CD4-positive, alpha-beta T cell (primary cell): ENCODE data around the gene E2F4. TPM values are rescaled to one million over a fixed set of nuclear protein-coding genes. Genes with fewer than 3 reads are reported as not detected.

ENCODE experiments used
- ATAC-seq: fragments of 200-7000 bp; cut with Tn5 transposase; one replicate; pipeline ENCODE4 v1.10.0; 2022; ENCODE audit warnings: mild to moderate bottlenecking; ENCODE audit not compliant: poor library complexity
- CTCF ChIA-PET: fragments of 350-600 bp; sonication (Branson Sonifier 250); formaldehyde crosslinking; loops from one replicate; lab custom pipeline; 2021; ENCODE audit warnings: antibody characterized with exemption, inconsistent platforms; lab: Charles Lee
- POLR2A ChIA-PET: fragments of 350-600 bp; sonication (Branson Sonifier 250); formaldehyde crosslinking; loops from one replicate; lab custom pipeline; 2021; ENCODE audit warnings: antibody characterized with exemption, inconsistent platforms; lab: Charles Lee
- DNase-seq, 14 experiments: peaks; one replicate each; pipeline ENCODE4 v3.0.0-alpha.2; 2013 to 2020; ENCODE audit warnings: mixed read lengths in 2 of 14
- H3K27ac ChIP-seq, 2 donors: one replicate each; pipeline versions ENCODE4 v1.5.1 to v1.7.0; 2013; ENCODE audit warnings: low read length in 2 of 2, low read depth in 1 of 2, mild to moderate bottlenecking in 1 of 2
- H3K27me3 ChIP-seq, 2 experiments: 1 replicate in 1 of 2; 2 replicates in 1 of 2; pipeline versions ENCODE4 v1.6.1 to v1.7.0; 2013; ENCODE audit warnings: low read length in 2 of 2, control low read depth in 1 of 2, mild to moderate bottlenecking in 1 of 2, moderate library complexity in 1 of 2; ENCODE audit not compliant: insufficient read depth in 2 of 2, control insufficient read depth in 1 of 2
- H3K36me3 ChIP-seq: one replicate; pipeline ENCODE4 v1.6.1; 2013; ENCODE audit warnings: low read length, control low read depth; ENCODE audit not compliant: insufficient read depth
- H3K4me1 ChIP-seq: one replicate; pipeline ENCODE4 v1.6.1; 2013; ENCODE audit warnings: low read length, control low read depth; ENCODE audit not compliant: insufficient read depth
- H3K4me3 ChIP-seq: one replicate; pipeline ENCODE4 v1.5.1; 2013; ENCODE audit warnings: mild to moderate bottlenecking, low read length, moderate library complexity
- H3K9me3 ChIP-seq, 2 experiments: 1 replicate in 1 of 2; 2 replicates in 1 of 2; pipeline versions ENCODE4 v1.6.1 to v1.7.0; 2013; ENCODE audit warnings: low read length in 2 of 2, mild to moderate bottlenecking in 2 of 2, control low read depth in 1 of 2, moderate library complexity in 1 of 2; ENCODE audit not compliant: control insufficient read depth in 1 of 2, insufficient read depth in 1 of 2
- H3K27ac Mint-ChIP-seq: one replicate; pipeline ENCODE4 v1.8.0; 2020; ENCODE audit warnings: mixed read lengths
- H3K27me3 Mint-ChIP-seq: one replicate; pipeline ENCODE4 v1.8.0; 2021; ENCODE audit warnings: mixed read lengths
- H3K36me3 Mint-ChIP-seq: one replicate; pipeline ENCODE4 v1.8.0; 2021; ENCODE audit warnings: low read depth, mixed read lengths
- H3K4me1 Mint-ChIP-seq: one replicate; pipeline ENCODE4 v1.8.0; 2021; ENCODE audit warnings: low read depth, mixed read lengths
- H3K4me3 Mint-ChIP-seq: one replicate; pipeline ENCODE4 v1.8.0; 2020; ENCODE audit warnings: mild to moderate bottlenecking, mixed read lengths
- H3K9me3 Mint-ChIP-seq: one replicate; pipeline ENCODE4 v1.8.0; 2020; ENCODE audit warnings: mixed read lengths
- CTCF ChIP-seq: fragments of 200-600 bp; IDR thresholded peaks from one replicate; pipeline ENCODE4 v1.8.0; 2022; ENCODE audit warnings: antibody characterized with exemption, mild to moderate bottlenecking
- intact Hi-C, 2 experiments: fragments of 100-400 bp; cut with DNase I in 1 of 2; cut with micrococcal nuclease in 1 of 2; formaldehyde crosslinking; loops; one replicate each; pipeline versions ENCODE4 v1.15.1 to v1.9.0; 2023 to 2025; cut with DNase I, micrococcal nuclease
- total RNA-seq, 174 experiments: library from RNA in 2 of 174; stranded (reverse) in 2 of 174; gene quantifications; one replicate each; pipeline ENCODE4 v1.2.3 and lab custom pipeline; 2021 to 2026

E2F4 gene
- total RNA-seq, 2 experiments from 2014 or later = 50.9 to 56.1 TPM

- H3K9me3 Mint-ChIP-seq = no peaks in the 10 kb centered on the region
- H3K27ac ChIP-seq = peak overlapping the region; percentile 69 to 86
- ATAC-seq (peak; percentile 40), DNase-seq (peak in 2 of 14 experiments; percentile 40 to 44)
- ChIA-PET CTCF (interaction anchor here (0.6 to 1.5 kb wide), 5 partner anchors 8 to 175 kb away, joined by 3 to 4 read pairs (median 3); no protein-coding TSS in a partner anchor), POLR2A (interaction anchor here (1.1 to 1.6 kb wide), 3 partner anchors 9 to 43 kb away, joined by 3 to 9 read pairs (median 6); partner anchors contain the start of genes MATCAP1 and TMEM208)
- peaks cover 50% of the 10 kb centered on the region for H3K36me3 ChIP-seq
- peak overlapping the region; percentile 95 for H3K4me3 ChIP-seq
- no peaks in the 10 kb centered on the region for H3K27me3 ChIP-seq
- no peaks in the 10 kb centered on the region for H3K27me3 Mint-ChIP-seq
- peak overlapping the region; percentile 87 for H3K27ac Mint-ChIP-seq
- no peak for TF ChIP-seq CTCF
- intact Hi-C loops = loop anchor here (1.0 to 5.0 kb wide), 3 partner anchors 34 to 261 kb away; partner anchors contain the start of genes TMEM208 (in 2 of the 2) and CIAO2B (in 1 of the 2)
- peaks cover 51% of the 10 kb centered on the region for H3K4me1 ChIP-seq
- H3K36me3 Mint-ChIP-seq = peaks cover 54% of the 10 kb centered on the region
- H3K4me1 Mint-ChIP-seq = peaks cover 43% of the 10 kb centered on the region
- H3K9me3 ChIP-seq = no peaks in the 10 kb centered on the region
- H3K4me3 Mint-ChIP-seq = peak overlapping the region; percentile 92
Observed at GRCh38 chr16:67192781-67193361, 916 bp downstream of the E2F4 start.

GRCh38 chr16:67193536-67193935 lies 1.6 kb downstream of the E2F4 start:
- ChIA-PET POLR2A (interaction anchor here (1.4 kb wide), 1 partner anchor 10 kb away, joined by 6 read pairs; the partner anchor contains the start of gene MATCAP1), CTCF (interaction anchor here (1.2 to 1.5 kb wide), 2 partner anchors 8 to 176 kb away, joined by 3 to 4 read pairs; no protein-coding TSS in a partner anchor)
- no peaks in the 10 kb centered on the region for H3K9me3 ChIP-seq
- Mint-ChIP-seq H3K36me3 (peaks cover 60% of the 10 kb centered on the region), H3K4me1 (peaks cover 49% of the 10 kb centered on the region), H3K4me3 (peak overlapping the region; percentile 92), H3K27me3 (no peaks in the 10 kb centered on the region), H3K27ac (peak overlapping the region; percentile 87), H3K9me3 (no peaks in the 10 kb centered on the region)
- H3K4me1 ChIP-seq = peaks cover 51% of the 10 kb centered on the region
- TF ChIP-seq CTCF = no peak
- intact Hi-C loops = loop anchor here (2.0 to 5.0 kb wide), 2 partner anchors 33 to 261 kb away; partner anchors contain the start of genes CIAO2B (in 1 of the 2) and TMEM208 (in 1 of the 2)
- no peak for DNase-seq
- peak overlapping the region; percentile 95 for H3K4me3 ChIP-seq
- H3K36me3 ChIP-seq = peaks cover 56% of the 10 kb centered on the region
- H3K27ac ChIP-seq = peak overlapping the region in 1 of 2 donors; percentile 3
- no peaks in the 10 kb centered on the region for H3K27me3 ChIP-seq
- ATAC-seq = no peak

GRCh38 chr16:67194260-67194659 lies 2.3 kb downstream of the E2F4 start:
- H3K27ac ChIP-seq = no peak overlapping the region

More at GRCh38 chr16:67194260-67194659, 2.3 kb downstream of the E2F4 start:
- peaks cover 57% of the 10 kb centered on the region for H3K36me3 ChIP-seq
- intact Hi-C loops = loop anchor here in 1 of 2 experiments (5.0 kb wide), 1 partner anchor 262 kb away; the partner anchor contains the start of gene CIAO2B
- Mint-ChIP-seq H3K36me3 (peaks cover 62% of the 10 kb centered on the region), H3K4me1 (peaks cover 50% of the 10 kb centered on the region), H3K4me3 (peak overlapping the region; percentile 92), H3K27ac (peak overlapping the region; percentile 87), H3K27me3 (no peaks in the 10 kb centered on the region), H3K9me3 (no peaks in the 10 kb centered on the region)
- no peaks in the 10 kb centered on the region for H3K9me3 ChIP-seq
- ATAC-seq (no peak), DNase-seq (no peak)
- CTCF ChIA-PET = no interaction called here
- H3K4me1 ChIP-seq = peaks cover 51% of the 10 kb centered on the region
- no peaks in the 10 kb centered on the region for H3K27me3 ChIP-seq
- H3K4me3 ChIP-seq = no peak overlapping the region
- POLR2A ChIA-PET = interaction anchor here (0.7 to 1.2 kb wide), 2 partner anchors 9 to 34 kb away, joined by 3 read pairs; partner anchors contain the start of genes FBXL8 and TRADD
- no peak for TF ChIP-seq CTCF
